Muscle of back (tissue), 11 donors: Measurements from ENCODE around the gene NCL. TPM values are rescaled to one million over a fixed set of nuclear protein-coding genes. Genes with fewer than 3 reads are reported as not detected.
"Not testable (repeated sequence)": the region's sequence is repeated elsewhere in the genome, so short reads cannot be mapped to it uniquely, and the experiment has no call there.

Experiments used
- DNase-seq, 3 donors: peaks; one replicate each; pipeline versions ENCODE4 v3.0.0 to v3.0.0-alpha.2; 2013
- polyA plus RNA-seq, 10 donors: library from polyadenylated mRNA; unstranded; fragments of 120-200 nt; gene quantifications; one replicate each; pipeline ENCODE4 v1.2.1, GENCODE V29; 2013; ENCODE audit not compliant: insufficient read length in 10 of 10

NCL gene
- polyA plus RNA-seq, 10 donors = 589 to 838 (median 665) TPM

DNA sequence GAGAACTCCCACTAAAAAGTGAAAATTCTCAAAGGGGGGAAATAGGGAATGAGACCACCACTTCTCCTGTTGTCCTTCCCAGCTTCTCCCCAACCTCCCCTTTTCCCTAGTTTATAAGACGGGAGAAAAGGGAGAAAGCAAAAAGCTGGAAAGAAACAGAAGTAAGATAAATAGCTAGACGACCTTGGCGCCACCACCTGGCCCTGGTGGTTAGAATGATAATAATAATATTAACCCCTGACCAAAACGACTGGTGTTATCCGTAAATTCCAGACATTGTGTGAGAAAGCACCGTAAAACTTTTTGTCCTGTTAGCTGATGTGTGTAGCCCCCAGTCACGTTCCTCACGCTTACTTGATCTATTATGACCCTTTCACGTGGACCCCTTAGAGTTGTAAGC is 56.0 kb downstream of the NCL start:
- DNase-seq = not testable (repeated sequence)

GRCh38 chr2:231407686-231408085 is 56.6 kb downstream of the NCL start:
- not testable (repeated sequence) for DNase-seq

- DNase-seq = not testable (repeated sequence)
Observed at GRCh38 chr2:231405601-231406367, 58.5 kb downstream of the NCL start.

GRCh38 chr2:231404183-231404578 is 60.1 kb downstream of the NCL start:
- DNase-seq = not testable (repeated sequence)

Other genes starting within 250 kb of the NCL start
- gene B3GNT7, start 68.8 kb downstream of the NCL start, polyA plus RNA-seq = under 1 TPM; 0.39 to 0.93 (median 0.61) TPM
- under 1 TPM; 0.15 to 0.50 (median 0.25) TPM for gene NMUR1, start 66.0 kb upstream of the NCL start, polyA plus RNA-seq
- not detected for gene TEX44, start 128.4 kb upstream of the NCL start, polyA plus RNA-seq
- gene PTMA, start 244.0 kb upstream of the NCL start, polyA plus RNA-seq = 100 to 1,000 TPM; 528 to 925 (median 619) TPM